Activated CD4-positive, CD25-positive, alpha-beta regulatory T cell (primary cell): ENCODE measurements around the gene DNAH10.

Source experiments
- DNase-seq, 4 experiments: peaks; one replicate each; lab custom pipeline; 2025; lab: John Stamatoyannopoulos, UW

DNAH10 gene

GRCh38 chr12:123798518-123798917 is 36.4 kb downstream of the DNAH10 start:
- DNase-seq = no peak

- DNase-seq = no peak
These were observed 37.1 kb downstream of the DNAH10 start for GRCh38 chr12:123799227-123799626.

- DNase-seq = no peak
These were observed 39.6 kb downstream of the DNAH10 start for GRCh38 chr12:123801573-123802178.

- DNase-seq = no peak
These were observed 43.1 kb downstream of the DNAH10 start for GRCh38 chr12:123805173-123805572.

- DNase-seq = no peak
These were observed 44.9 kb downstream of the DNAH10 start for GRCh38 chr12:123807002-123807401.

- DNase-seq = no peak
These were observed 45.6 kb downstream of the DNAH10 start for GRCh38 chr12:123807670-123808069.

GRCh38 chr12:123808167-123808566 is 46.1 kb downstream of the DNAH10 start:
- no peak for DNase-seq

GRCh38 chr12:123813349-123813748 is 51.2 kb downstream of the DNAH10 start:
- DNase-seq = no peak

- no peak for DNase-seq
These were observed 53.9 kb downstream of the DNAH10 start for GRCh38 chr12:123815968-123816367.

GRCh38 chr12:123816896-123817537 is 54.9 kb downstream of the DNAH10 start:
- no peak for DNase-seq

GRCh38 chr12:123822804-123823203 is 60.7 kb downstream of the DNAH10 start:
- no peak for DNase-seq

- DNase-seq = no peak
These were observed 66.0 kb downstream of the DNAH10 start for GRCh38 chr12:123828120-123828519.

- DNase-seq = no peak
These were observed 66.9 kb downstream of the DNAH10 start for GRCh38 chr12:123828854-123829547.

GRCh38 chr12:123829561-123829960 is 67.5 kb downstream of the DNAH10 start:
- DNase-seq = no peak

GRCh38 chr12:123830675-123831074 is 68.6 kb downstream of the DNAH10 start:
- no peak for DNase-seq

- DNase-seq = no peak
These were observed 70.0 kb downstream of the DNAH10 start for GRCh38 chr12:123832052-123832451.

- no peak for DNase-seq
These were observed 71.7 kb downstream of the DNAH10 start for GRCh38 chr12:123833830-123834229.

GRCh38 chr12:123834845-123835244 is 72.7 kb downstream of the DNAH10 start:
- no peak for DNase-seq

GRCh38 chr12:123836292-123836691 is 74.2 kb downstream of the DNAH10 start:
- no peak for DNase-seq

- DNase-seq = no peak
These were observed 77.7 kb downstream of the DNAH10 start for GRCh38 chr12:123839826-123840225.

- no peak for DNase-seq
These were observed 78.8 kb downstream of the DNAH10 start for GRCh38 chr12:123840765-123841425.

- no peak for DNase-seq
These were observed 82.0 kb downstream of the DNAH10 start for GRCh38 chr12:123843912-123844748.
